Uterus (tissue), 4 donors: Measurements from ENCODE around the gene NAP1L4. TPM values are rescaled to one million over a fixed set of nuclear protein-coding genes. Genes with fewer than 3 reads are reported as not detected.

ENCODE experiments used
- DNase-seq, 2 donors: peaks; one replicate each; pipeline ENCODE4 v3.0.0-alpha.2; 2019 to 2020
- H3K27ac ChIP-seq, 2 donors: fragments of 200-600 bp; sonication (generic); 1 replicate in 1 of 2; 2 replicates in 1 of 2; pipeline ENCODE4 v1.5.1; 2016 to 2018
- H3K27me3 ChIP-seq, 2 donors: fragments of 200-600 bp; sonication (generic); one replicate each; pipeline ENCODE4 v1.5.1; 2018 to 2019; ENCODE audit warnings: control low read depth in 1 of 2
- H3K36me3 ChIP-seq, 2 donors: fragments of 200-600 bp; sonication (generic); one replicate each; pipeline ENCODE4 v1.5.1; 2019; ENCODE audit warnings: control low read depth in 1 of 2
- H3K4me1 ChIP-seq, 2 donors: fragments of 200-600 bp; sonication (generic); one replicate each; pipeline ENCODE4 v1.5.1; 2018 to 2019; ENCODE audit warnings: control low read depth in 1 of 2
- H3K4me3 ChIP-seq, 2 donors: fragments of 200-600 bp; sonication (generic); 1 replicate in 1 of 2; 2 replicates in 1 of 2; pipeline ENCODE4 v1.5.1; 2018 to 2019; ENCODE audit warnings: mild to moderate bottlenecking in 1 of 2
- H3K9me3 ChIP-seq, 2 donors: fragments of 200-600 bp; sonication (generic); one replicate each; pipeline ENCODE4 v1.5.1; 2019; ENCODE audit warnings: control low read depth in 1 of 2
- POLR2A ChIP-seq, 2 donors: fragments of 450-650 bp; IDR thresholded peaks; one replicate each; pipeline ENCODE4 v1.6.1; 2016; ENCODE audit warnings: antibody characterized with exemption in 2 of 2, mild to moderate bottlenecking in 1 of 2, moderate library complexity in 1 of 2
- intact Hi-C: fragments of 100-400 bp; cut with DNase I; formaldehyde crosslinking; loops from one replicate; pipeline ENCODE4 v1.15.1; 2023; ENCODE audit warnings: low total_unique reads
- total RNA-seq, 4 donors: library from RNA; depleted of rRNA in 3 of 4; stranded (reverse); fragments of >200 nt in 3 of 4; gene quantifications; one replicate each; pipeline versions ENCODE4 v1.1.0 to v1.2.4, GENCODE V29; 2014 to 2023
- TF ChIP-seq, protein P1 (sequence below), 4 experiments: fragments of 200-600 bp in 2 of 4; fragments of 450-650 bp in 2 of 4; sonication (generic) in 2 of 4; IDR thresholded peaks; one replicate each; pipeline ENCODE4 v1.5.1; 2016 to 2019; ENCODE audit warnings: antibody characterized with exemption in 4 of 4, mild to moderate bottlenecking in 2 of 4, moderate library complexity in 1 of 4
- donor health status: DM: yes; HTN: yes; CAD: no.

NAP1L4 gene
- total RNA-seq, 4 donors from 2014 or later = 96.1 to 183 (median 129) TPM

DNA sequence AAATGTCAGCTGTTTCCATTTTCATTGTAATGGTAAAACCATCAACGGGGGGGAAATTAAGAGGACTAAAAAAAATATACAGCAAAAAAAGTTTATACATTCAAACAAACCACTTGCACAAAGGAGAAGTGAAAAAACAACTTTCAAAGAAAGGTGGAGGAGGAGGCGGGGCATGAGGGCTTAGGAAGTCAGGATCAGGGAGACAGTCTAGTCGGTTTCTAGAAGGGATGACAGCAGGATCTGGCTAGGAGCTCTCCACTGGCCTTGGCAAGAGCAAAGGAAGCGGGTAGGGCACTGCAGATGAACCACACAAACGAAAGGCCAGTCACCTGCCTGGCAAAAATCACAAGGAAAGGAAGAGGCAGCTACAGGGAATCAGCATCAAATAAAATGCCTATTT lies 31.0 kb downstream of the NAP1L4 start:
- intact Hi-C loops = no loop called here
- Histone ChIP-seq H3K36me3 (no peaks in the 10 kb centered on the region), H3K27me3 (no peaks in the 10 kb centered on the region), H3K4me1 (no peaks in the 10 kb centered on the region), H3K4me3 (no peak overlapping the region), H3K27ac (no peak overlapping the region), H3K9me3 (no peaks in the 10 kb centered on the region)
- no peak for DNase-seq
- TF ChIP-seq, protein P1, sequence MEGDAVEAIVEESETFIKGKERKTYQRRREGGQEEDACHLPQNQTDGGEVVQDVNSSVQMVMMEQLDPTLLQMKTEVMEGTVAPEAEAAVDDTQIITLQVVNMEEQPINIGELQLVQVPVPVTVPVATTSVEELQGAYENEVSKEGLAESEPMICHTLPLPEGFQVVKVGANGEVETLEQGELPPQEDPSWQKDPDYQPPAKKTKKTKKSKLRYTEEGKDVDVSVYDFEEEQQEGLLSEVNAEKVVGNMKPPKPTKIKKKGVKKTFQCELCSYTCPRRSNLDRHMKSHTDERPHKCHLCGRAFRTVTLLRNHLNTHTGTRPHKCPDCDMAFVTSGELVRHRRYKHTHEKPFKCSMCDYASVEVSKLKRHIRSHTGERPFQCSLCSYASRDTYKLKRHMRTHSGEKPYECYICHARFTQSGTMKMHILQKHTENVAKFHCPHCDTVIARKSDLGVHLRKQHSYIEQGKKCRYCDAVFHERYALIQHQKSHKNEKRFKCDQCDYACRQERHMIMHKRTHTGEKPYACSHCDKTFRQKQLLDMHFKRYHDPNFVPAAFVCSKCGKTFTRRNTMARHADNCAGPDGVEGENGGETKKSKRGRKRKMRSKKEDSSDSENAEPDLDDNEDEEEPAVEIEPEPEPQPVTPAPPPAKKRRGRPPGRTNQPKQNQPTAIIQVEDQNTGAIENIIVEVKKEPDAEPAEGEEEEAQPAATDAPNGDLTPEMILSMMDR (IDR thresholded peaks at IDR 0.05) = no peak
- TF ChIP-seq POLR2A (IDR thresholded peaks at IDR 0.05) = no peak

DNA sequence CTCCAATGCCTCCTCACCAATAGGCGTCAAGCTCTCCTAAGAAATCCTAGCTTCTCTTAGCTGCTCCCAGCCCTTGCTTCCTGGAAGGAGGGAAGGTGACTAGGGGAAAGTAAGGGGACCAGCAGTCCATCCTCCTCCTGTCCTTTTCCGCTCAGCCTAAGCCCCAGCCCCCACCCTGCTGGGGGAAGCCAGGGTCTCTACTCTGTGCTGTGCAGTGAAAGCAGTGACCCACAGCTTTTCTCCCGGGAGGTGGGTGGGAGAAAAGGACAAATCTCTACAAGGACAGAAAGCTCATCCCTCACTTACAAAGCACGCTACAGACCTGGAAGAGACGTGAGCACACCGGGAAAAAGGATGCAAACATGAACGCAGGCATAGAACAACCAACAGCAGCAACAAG lies 32.0 kb downstream of the NAP1L4 start:
- no peak for TF ChIP-seq POLR2A (IDR thresholded peaks at IDR 0.05)
- TF ChIP-seq, protein P1 (IDR thresholded peaks at IDR 0.05) = no peak
- Histone ChIP-seq H3K9me3 (no peaks in the 10 kb centered on the region), H3K36me3 (no peaks in the 10 kb centered on the region), H3K4me3 (no peak overlapping the region), H3K27me3 (no peaks in the 10 kb centered on the region), H3K27ac (no peak overlapping the region), H3K4me1 (no peaks in the 10 kb centered on the region)
- intact Hi-C loops = no loop called here
- DNase-seq = no peak

DNA sequence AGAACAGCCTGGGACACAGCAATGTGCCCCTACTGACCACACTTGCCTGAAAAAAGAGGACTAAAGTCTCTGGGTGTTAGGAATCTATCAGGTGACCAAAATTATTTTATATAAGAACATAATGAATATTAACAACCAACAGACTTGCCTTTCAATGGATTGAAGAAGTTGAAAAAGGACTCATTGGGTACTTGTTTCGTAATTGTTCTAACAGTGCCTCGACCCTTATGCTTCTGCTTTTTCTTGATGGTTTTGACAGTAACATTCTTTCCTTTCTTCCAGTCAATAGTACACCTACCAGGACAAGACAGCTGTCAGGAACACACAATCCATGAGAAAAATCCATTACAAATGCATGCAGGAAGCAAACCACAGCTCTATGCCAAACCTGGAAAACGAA lies 33.9 kb downstream of the NAP1L4 start:
- no peak for TF ChIP-seq POLR2A (IDR thresholded peaks at IDR 0.05)
- TF ChIP-seq, protein P1 (IDR thresholded peaks at IDR 0.05) = no peak
- no peaks in the 10 kb centered on the region for H3K9me3 ChIP-seq
- no peaks in the 10 kb centered on the region for H3K36me3 ChIP-seq
- no peak overlapping the region for H3K4me3 ChIP-seq
- H3K27ac ChIP-seq = no peak overlapping the region
- intact Hi-C loops = no loop called here
- no peak for DNase-seq
- H3K27me3 ChIP-seq = no peaks in the 10 kb centered on the region
- no peaks in the 10 kb centered on the region for H3K4me1 ChIP-seq

DNA sequence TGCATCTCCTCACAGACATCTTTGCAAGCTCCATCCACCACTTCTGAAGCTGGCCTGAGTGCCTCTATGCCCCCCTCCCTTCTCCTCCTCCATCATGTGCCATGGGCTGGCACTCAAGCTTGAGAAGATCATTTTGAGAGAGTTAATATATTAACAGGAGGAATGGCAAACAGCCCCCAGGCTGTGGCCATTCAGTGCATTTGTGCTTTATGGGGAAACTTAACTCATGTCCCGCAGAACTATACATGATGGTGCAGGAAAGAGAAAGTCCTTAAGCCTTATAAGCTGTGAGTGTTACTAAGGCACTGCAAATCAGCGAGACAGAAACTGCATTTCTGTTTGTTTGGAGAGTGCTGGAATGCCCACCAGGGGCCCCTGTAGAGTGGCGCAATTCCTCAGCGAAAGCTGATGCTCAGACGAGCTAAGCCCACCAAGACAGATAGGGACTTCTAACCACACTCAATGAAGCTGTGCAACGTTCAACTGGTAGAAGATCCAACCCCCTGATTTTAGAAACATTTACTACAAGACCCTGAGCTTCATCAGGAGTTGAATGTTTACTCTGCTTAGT lies 36.1 kb downstream of the NAP1L4 start:
- H3K4me1 ChIP-seq = no peaks in the 10 kb centered on the region
- H3K36me3 ChIP-seq = no peaks in the 10 kb centered on the region
- intact Hi-C loops = no loop called here
- DNase-seq = no peak
- no peaks in the 10 kb centered on the region for H3K27me3 ChIP-seq
- H3K4me3 ChIP-seq = no peak overlapping the region
- no peak overlapping the region for H3K27ac ChIP-seq
- TF ChIP-seq, protein P1 (IDR thresholded peaks at IDR 0.05) = no peak
- TF ChIP-seq POLR2A (IDR thresholded peaks at IDR 0.05) = no peak
- H3K9me3 ChIP-seq = no peaks in the 10 kb centered on the region

DNA sequence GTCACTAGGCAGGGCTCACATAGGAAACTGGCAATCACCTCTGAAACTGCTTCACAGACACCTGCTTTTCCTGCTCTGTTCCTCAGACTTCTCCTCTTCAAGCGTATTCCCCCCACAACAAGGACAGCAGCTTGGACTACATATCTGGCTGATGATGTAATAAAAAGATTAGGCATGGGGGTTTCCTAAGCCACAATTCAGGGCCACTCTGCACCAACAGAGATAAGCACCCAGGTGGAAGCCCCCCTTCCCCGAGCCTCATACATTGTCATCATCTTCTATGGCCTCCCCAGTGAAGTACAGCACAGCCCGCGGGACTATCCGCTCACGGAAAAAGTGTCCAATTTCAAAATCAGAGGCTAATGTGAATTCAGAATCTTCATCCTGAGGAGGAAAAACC lies 37.9 kb downstream of the NAP1L4 start:
- no peaks in the 10 kb centered on the region for H3K9me3 ChIP-seq
- no peak for DNase-seq
- H3K4me1 ChIP-seq = no peaks in the 10 kb centered on the region
- no peak for TF ChIP-seq POLR2A (IDR thresholded peaks at IDR 0.05)
- TF ChIP-seq, protein P1 (IDR thresholded peaks at IDR 0.05) = no peak
- H3K36me3 ChIP-seq = no peaks in the 10 kb centered on the region
- intact Hi-C loops = no loop called here
- H3K27me3 ChIP-seq = no peaks in the 10 kb centered on the region
- H3K4me3 ChIP-seq = no peak overlapping the region
- H3K27ac ChIP-seq = no peak overlapping the region
